Renal pelvis (tissue), 4 donors: Measurements from ENCODE around the gene BMS1. TPM values are rescaled to one million over a fixed set of nuclear protein-coding genes. Genes with fewer than 3 reads are reported as not detected.
"Not testable (repeated sequence)": the region's sequence is repeated elsewhere in the genome, so short reads cannot be mapped to it uniquely, and the experiment has no call there.

ENCODE experiments used
- DNase-seq: peaks from one replicate; pipeline ENCODE4 v3.0.0-alpha.2; 2013
- polyA plus RNA-seq, 3 donors: library from polyadenylated mRNA; unstranded; fragments of 120-200 nt; gene quantifications; one replicate each; pipeline ENCODE4 v1.2.1, GENCODE V29; 2013; ENCODE audit not compliant: insufficient read length in 3 of 3

The BMS1 gene
- polyA plus RNA-seq, 3 donors = 20.8 to 26.3 (median 25.0) TPM

DNA sequence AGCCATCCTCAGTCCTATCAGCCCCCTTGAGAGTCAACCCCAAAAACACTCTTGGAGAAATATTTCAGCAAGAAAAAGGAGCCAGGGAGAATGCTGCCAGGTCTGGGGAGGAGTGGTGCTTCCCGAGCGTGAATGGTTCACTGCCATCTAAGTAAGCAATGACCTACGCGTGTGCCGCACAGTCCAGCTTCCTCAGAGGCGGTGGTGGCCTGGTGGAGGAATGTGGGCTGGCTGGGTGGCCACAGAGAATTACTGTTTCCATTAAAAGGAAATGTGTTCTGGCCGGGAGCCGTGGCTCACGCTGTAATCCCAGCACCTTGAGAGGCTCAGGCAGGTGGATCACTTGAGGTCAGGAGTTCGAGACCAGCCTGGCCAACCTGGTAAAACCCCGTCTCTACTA lies 77.4 kb downstream of the BMS1 start:
- not testable (repeated sequence) for DNase-seq

DNA sequence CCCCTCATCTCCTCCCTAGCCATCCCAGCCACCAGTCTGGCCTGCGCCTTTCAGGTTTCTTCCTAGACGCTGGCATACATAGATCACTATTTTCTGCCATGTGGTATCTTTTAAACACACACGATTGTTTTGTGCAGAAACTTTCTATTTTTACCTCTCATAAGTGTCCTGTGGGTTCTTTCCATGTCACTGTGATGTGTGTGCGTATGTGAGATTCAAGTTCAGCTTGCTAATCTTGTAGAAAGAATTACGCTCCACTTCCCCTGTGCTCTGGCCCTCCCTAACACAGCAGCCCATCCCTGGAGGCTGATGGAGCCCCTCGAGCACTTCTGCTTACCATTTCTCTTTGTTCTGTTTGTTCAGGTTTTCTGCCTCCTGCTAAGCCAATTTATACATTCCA lies 80.2 kb downstream of the BMS1 start:
- DNase-seq = not testable (repeated sequence)

DNA sequence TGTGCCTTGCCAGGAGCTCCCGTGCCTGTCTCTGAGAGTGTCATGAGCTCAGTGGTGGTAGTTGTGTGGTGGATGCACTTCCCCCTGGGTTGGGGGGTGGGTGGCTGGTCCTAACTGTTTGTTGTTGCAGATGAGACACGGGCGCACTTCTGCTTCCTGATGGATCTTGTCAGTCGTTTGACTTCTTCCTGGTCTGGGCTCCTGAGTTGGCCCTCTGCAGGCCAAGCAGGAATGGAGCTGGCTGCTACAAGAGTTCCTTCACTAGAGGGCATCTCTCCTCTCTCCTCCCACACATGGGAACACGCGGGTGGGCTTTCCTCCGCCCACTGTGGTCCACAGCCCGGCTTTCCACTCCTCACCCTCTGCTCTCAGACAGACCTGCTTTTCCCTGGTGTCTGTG lies 82.0 kb downstream of the BMS1 start:
- DNase-seq = no peak

DNA sequence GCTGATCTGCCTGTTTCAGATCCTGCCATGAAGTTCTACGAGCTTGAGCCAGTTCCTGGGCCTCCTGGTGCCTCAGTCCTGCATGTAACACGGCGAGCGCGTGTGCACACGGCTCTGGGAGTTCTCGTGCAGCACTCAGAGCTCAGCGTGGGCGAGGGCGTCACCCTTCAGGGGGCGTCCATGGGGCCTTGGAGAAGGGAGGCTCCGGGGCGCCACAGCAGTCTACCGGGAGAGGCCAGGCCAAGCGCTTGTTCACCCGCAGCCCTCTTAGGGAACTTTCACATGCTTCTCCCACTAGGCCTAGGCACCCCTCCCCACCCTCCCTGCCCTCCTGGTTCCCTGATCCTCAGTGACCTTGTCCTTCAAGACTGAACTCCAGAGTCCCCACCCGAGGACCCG lies 83.1 kb downstream of the BMS1 start:
- no peak for DNase-seq

DNA sequence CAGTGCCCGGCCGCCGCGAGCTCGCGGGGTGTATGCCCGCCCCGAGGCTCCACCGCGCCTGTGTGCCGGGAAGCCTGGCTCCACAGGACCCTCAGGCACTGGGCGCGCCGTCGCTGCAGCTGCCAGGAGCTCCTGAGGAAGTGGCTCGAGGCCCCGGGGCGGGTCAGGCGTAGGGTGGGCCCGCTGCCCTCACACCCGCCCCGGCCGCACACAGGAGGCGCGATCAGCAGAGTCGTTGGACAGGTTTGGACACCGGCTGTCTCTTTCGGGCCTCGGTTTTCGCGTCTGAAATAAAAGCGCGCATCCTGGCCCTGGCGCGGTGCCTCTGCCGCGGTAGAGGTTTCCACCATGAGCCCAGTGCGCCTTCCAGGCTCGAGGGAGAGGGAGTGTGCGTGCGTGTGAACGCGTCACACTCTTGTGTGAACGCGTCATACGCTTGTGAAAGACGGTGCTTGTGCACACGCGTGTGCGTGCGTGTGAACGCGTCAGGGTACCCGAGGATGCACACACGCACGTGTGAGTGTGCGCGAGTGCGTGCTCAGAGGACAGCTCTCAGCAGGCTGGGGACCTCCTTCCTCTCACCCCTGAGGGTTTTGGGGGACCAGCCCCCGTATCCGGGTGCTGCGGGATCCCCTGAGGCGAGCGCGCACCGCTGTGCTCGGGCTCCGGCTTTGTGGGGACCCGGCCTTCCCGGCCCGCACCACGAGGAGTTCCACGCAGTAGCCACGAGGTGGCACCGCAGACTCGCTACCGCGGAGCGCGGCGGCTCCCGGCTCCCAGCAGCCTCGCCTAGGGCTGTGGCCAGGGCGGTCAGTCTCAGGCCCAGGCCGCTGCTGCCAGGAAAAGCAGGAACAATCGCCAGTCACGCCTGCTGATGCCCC lies 83.8 kb downstream of the BMS1 start:
- DNase-seq = peak; percentile 53

DNA sequence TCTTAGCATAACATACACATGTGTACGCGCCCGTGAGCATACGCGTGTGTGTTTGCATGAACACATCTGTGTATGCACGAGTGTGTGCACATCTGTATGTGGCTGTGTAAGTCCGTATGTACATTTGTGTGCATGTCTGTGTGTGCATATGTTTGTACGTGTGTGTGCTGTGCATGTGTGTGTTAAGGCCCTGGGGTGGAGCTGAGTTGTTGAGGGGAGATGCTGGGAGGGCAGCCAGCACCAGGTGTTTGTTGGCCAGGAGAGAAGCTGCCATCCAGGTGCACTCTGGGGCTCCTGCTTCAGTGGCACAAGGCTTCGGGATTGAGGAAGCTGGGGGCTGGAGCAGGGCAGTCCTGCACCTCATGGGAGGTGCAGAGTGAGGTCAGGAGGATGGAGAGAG lies 85.0 kb downstream of the BMS1 start:
- no peak for DNase-seq

DNA sequence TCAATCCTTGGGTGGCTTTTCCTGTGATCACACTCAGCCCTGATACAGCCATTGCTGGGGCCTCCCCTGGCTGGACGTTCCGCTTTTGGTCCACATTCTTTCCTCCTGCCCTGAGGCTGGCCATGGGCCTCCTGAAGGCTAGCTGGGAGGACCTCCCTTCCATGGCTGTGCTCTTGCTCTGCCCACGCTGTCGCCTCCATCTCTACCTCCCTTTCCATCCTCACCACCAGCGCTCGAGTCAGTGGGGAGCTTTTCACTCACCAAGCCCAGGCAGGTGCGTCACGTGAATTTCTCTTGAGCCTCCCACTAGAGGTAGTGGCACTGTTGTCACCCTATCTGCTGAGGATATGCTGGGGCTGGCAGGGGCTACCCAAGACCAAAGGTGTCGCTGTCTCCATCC lies 85.9 kb downstream of the BMS1 start:
- DNase-seq = no peak

DNA sequence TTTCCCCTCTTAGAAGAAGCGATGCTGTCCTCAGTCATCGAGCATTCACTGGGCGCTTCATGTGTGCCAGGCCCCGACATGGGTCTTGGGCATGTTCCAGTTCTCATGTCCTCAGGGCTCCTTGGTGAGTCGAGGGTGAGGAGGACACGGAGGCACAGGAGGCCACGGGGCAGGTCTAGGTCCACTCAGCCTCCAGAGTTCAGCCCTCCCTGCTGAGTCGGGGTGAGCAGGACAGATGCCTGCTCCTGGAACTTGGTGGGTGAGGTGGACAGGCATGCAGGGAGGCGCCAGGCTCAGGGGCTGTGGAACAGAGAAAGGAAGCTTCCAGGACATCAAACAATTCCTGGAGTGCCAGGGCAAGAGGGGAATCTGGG lies 87.4 kb downstream of the BMS1 start:
- no peak for DNase-seq

DNA sequence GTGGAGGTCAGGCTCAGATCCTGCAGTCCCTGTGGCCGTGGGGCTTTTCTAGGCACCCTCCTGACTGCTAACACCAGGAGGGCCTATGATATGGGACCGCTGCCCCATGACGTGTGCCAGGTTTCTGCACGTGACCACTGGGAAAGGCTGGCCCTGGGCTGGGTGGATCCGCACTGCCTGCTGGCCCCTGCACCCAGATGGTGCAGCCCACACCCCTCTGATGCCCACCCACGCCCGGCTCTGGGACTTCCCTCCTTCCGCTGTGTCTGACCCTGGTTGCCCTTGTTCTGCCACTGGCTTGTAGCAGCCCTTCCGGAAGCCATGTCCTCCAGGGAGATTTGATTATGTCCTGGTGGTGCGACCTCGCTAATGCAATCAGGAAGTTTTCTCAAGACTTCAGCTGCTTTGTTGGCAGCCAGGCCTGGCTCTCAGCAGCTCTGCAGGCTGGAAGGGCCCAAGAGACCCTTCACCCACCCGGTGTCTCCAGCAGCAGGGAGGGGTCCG lies 88.6 kb downstream of the BMS1 start:
- DNase-seq = not testable (repeated sequence)

DNA sequence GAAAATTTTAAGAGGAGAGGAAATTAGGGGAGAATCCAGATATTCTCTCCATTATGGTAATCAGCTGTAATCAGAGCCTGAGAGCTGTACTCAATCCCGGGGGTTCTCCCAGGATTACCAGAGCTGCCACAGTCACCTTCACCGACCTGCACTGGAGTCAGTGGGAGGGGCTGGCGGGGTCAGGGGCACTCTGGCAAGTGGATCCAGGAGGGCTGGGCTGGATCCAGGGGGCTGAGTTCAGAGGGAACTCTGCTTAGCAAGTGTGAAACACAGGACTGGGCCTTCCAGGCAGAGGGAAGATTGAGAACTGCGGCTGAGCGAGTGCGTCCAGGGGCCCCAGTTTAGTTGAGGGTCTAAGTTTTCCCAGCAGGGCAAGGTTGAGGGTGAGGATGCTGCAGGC lies 89.2 kb downstream of the BMS1 start:
- no peak for DNase-seq

DNA sequence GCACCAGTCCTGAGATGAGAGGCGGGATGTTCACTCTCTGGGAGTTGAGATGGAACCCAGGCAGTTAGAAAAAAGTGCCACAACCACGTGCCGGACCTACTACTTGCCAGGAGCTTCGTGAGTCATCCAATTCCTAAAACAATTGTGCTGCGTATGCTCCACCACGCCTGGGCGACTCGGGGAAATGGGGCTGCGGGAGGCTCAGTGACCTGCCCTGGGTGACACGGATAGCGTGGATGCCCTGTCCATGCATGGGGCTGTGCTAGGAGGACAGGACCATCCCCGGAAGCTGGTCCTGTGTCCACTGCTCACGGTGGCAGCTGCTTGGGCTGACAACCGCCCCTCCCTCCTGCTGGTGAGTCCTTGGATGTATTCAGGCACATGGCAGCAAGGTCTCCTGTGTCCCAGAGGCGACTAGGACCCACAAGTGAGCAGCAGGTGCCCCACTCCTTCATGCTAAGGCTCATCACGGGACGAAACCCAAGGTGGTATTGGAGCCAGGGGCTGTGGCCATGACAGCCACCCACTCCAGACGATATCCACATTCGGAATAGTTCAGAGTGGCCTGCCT lies 90.4 kb downstream of the BMS1 start:
- DNase-seq = no peak

DNA sequence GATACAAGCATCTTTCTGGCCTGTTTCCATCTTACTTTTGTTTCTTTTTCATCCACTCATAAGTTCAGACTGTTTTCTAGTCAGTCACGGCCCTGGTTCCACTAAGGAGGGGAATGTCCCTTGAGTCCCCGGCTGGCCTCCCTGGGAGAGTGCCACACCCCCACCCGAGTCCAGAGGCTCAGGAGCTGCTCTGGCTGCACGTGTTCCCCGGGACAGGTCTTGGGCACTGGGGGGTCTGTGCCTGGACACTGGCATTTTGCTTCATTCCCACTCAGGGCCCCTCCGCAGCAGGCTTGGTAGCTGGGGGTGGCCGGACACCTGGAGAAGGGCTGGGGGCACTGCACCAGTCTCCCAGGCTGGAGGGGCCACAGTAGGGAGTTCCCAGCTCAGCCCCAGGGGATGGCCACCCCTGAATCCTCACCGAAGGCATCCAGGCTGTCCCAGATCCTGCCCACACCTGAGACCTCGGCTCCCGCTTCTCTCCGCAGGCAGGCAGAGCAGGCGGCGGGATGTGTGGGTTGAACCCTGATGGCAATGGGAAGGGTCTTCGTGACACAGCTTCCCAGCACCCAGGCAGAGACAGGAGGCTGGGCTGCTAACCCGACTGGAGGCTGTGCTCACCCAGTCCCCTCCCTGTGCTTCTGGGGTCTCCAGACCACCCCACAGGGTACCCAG lies 92.3 kb downstream of the BMS1 start:
- DNase-seq = no peak

DNA sequence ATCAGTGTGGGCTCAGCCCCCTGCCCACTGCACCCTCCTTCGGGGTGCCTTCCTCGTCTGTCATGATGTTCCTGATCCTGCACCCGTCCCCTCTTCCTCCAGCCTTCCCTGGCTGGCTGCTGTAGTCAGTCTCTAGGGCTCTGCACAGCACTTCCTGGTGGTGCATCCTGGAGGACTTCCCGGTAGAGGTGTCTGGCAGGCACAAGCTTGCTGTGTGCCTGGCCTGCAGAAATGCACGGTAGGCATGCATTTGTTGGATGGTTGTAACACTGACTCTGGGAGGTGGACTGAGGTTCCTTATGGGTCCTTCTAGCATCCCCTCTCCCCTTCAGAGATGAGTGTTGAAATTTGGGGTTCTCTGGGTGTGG lies 92.8 kb downstream of the BMS1 start:
- DNase-seq = no peak

DNA sequence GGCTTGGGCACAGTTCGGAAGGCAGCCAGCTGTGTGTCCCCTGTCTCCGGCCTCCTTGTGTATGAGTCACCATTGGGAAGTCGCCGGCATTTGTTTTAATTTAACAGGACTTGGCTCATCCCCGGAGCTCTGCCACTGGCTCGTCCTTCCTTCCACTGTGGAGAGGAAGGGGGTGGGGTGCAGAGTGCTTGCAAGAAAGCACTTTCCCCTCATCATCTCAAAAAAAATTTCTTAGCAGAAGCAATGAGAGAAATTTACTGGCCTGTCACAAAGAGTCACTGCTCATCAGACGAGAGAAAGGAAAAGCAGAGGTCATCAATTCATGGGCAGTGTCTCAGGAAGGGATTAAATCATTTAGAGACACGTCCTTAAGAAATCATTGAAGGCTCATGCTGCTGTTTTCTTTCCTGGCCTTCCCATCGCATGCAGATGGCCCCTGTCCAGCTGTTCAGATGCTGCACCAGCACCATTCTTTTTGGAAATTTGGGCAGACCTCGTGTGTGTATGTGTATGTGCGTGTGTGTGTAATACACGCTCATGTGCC lies 93.3 kb downstream of the BMS1 start:
- DNase-seq = peak; percentile 42

DNA sequence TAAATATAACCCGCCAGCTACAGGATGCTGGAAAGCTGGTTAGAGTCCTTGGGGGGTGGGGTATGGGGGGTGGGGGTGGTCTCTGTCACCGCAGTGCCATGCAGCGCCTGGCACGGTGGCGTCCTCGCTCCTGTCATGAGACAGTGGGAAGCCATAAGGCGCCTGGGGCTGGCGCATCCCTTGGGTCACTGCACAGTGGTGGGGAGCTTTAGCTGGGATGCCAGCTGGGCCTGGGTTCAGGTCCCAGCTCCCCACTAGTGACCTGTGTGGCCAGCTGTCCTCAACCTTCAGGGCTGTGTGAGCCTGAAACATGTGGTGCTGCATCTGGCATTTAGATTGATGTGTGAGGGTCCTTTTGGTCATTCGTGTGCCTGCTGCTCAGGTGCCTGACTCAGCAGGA lies 93.9 kb downstream of the BMS1 start:
- no peak for DNase-seq

DNA sequence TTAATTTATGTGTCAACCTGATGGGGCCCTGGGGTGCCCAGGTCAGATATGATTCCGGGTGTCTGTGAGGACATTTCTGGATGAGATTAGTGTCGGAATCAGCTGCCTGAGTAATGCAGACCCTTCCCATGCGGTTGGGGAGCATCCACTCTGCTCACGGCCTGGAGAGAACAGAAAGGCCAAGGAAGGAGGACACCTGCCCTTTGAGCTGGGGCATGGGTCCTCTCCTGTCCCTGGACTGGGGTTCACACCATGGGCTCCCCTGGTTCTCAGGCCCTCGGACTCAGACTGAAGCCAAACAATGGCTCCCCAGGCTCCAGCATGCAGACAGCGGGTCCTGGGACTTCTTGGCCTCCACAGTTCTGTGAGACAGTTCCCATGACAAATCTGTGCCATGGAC lies 94.3 kb downstream of the BMS1 start:
- DNase-seq = no peak

DNA sequence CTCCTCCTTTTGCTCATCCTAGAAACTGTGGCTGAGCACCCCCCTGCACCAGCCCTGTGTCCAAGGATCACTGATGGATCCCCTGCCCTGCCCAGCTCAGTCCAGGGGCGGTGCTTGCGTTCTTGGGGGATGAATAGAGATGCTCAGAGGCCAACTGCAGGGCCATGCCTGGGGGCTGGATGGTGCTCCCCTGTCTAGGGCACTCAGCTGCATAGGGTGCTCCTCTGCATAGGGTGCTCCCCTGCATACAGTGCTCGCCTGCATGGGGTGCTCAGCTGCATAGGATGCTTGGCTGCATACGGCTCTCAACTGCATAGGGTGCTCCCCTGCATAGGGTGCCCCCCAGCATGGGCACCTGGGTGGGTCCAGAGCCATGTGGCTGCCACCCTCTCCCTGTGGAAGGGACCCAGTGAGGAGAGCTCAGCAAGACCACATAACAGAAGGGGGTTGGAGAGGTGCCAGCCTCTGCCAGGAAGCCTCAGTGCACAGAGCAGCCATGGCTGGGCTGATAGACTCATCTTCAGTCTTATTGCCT lies 95.0 kb downstream of the BMS1 start:
- DNase-seq = no peak

DNA sequence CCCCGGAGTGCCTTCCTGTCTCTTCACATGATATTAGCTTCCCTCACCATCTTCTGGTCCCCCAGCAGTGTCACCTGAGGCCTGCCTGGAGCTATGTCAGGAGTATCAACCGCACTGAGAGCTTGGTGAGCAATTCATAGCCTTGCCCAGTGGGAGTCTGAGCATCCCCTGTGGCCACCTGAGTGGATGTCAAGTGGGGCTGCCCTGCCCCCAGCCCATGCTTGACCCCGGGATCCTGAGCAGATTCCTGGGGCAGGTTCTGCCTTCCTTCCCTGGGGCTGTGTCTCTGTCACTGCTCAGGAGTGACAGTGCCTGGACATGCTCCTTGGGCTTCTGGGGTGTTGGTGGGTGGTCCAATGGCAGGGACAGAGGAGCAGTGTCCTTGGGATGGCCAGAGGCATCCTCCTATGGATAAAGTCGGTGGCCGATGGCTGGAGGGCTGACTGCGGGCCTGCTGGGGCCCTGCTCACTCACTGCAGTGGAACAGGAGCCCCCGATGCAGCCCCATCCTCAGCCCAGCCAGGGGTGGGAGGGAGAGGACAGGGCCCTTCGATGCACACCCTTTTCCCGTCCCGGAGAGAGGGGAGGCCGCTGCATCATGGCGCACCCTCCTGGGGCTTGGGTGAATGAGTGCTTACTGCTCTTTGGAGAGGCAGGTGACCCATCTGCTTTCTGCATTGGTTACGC lies 95.7 kb downstream of the BMS1 start:
- no peak for DNase-seq

DNA sequence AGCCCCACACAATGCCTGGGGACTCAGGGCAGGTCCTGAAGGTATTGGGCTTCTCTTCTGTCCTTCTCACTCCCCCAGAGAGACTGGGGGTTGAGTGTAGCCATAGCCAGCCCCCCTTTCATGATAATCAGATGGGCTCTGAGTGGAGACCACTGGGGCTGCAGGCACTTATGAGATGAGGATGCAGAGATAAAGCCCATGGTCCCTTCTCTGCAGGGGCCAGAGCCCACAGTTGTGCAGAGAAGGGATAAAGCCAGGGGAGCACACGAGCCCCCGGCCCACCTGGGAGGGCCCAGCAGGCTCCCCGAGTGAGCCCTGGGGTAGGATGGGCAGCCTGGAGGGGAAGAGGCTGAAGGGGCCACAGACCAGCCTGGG lies 96.2 kb downstream of the BMS1 start:
- DNase-seq = no peak

DNA sequence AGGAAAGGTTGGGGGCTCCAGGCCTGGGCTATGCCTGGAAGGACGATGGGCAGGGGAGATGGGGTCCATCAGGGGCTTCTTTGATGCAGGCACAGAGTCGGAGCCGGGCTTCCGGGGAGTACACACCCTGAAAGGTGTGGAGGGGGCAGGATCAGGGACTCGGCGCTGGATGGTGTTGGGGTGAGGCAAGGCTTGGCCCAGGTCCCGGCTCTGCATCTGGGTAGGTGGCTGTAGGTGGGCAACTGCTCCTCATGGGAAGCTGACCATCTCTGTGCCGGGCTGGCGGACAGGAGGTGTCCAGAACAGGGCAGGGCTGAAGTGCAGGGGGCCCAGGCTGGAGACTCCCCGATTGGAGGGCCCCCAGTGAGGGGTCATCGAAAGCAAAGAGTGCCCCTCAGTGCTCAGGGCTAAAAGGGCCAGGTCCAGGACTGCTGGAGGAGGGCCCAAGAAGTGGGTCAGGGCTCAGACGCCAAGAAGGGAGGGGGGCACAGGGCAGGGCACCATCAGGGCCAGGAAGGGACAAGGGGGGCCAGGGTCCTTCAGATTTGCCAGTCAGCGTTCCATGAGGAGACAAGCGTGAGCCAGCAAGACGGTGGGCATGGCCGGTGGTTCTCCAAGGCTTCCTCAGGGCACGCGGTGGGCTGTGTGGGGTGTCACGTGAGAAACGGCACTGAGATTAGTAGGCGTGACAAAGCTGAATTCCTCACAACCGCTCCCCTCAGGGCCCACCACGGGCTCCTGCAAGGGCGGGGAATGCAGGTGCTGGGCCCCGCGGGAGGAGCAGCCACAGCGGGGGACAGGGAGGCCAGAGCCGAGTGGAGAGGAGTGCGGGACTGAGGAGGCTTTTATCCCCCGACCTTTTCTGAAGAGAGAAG lies 97.0 kb downstream of the BMS1 start:
- DNase-seq = no peak

DNA sequence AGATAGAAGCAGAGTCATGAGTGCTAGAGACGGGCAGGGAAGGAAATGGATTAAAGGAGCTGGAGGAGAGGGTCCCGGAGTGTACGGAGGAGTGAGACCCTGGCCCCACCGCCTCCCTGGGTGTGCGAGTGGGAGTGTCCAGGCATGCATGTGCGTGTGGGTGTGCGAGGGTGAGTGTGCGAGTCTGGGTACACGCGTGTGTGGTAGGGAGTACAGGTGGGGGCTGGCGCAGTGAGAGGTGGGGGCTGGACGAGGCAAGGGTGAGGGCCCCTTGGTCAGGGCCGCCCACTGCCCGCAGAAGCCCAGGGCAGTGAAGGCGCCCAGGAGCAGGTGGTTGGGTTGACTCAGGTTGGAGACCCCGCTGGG lies 97.6 kb downstream of the BMS1 start:
- no peak for DNase-seq
